GM15510 (cell line): ENCODE measurements around the gene TTC39B.

Experiments used
- POLR2A ChIP-seq: IDR thresholded peaks from 3 replicates; pipeline ENCODE4 v1.6.1; 2011; ENCODE audit warnings: borderline replicate concordance; ENCODE audit not compliant: insufficient read length; ENCODE audit errors: extremely low read depth

TTC39B gene

DNA sequence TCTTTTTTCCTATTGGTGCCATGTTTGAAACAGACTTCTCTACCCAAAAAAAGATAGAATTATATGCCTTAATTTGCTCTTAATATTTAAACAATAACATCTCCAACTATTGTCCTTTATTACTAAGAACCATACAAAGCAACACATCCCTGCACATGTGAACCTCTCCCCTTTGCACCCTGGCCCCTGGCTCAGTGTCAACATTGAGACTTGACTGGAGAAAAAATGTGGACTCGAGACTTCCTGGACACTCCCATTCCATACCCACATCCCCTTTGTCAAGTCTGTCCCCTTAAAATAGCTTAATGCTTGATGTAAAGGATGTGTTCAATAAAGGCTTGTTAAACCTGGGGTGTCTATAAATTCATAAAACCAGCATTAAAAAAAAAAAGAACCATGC lies 53.2 kb downstream of the TTC39B start:
- TF ChIP-seq POLR2A: no peak

DNA sequence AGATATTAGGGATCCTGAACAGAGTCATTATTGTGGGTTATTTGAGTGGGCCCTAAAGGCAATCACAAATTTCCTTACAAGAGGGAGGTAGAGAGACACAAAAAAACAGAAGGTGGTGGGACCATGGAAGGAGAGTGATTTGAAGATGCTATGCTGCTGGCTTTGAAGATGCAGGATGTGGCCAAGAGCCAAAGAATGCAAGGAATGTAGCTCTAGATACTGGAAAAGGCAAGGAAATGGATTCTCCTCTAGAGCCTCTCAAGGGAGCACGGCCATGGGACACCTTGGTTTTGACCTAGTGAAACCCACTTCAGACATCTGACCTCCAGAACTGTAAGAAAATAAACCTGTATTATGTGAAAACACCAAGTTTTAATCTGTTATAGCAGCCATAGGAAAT lies 53.8 kb downstream of the TTC39B start:
- no peak for TF ChIP-seq POLR2A

DNA sequence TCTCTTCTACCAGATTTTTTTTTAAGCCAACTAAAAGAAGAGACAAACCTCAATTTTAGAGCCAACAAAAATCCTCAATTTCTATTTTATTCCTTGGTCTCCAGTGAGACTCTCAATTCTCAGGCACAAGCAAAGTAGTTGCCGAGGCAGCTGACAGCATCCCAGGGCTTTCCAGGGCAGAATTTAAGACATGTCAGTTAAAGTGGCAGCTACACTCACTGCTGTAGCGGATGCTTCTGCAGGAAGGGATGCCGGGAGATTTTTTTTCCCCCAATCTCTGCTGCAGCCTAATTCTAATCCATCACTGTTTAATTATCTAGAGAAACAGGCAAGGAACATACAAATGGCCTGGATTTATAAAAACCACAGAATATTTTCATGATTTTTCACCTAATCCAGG lies 57.0 kb downstream of the TTC39B start:
- no peak for TF ChIP-seq POLR2A

DNA sequence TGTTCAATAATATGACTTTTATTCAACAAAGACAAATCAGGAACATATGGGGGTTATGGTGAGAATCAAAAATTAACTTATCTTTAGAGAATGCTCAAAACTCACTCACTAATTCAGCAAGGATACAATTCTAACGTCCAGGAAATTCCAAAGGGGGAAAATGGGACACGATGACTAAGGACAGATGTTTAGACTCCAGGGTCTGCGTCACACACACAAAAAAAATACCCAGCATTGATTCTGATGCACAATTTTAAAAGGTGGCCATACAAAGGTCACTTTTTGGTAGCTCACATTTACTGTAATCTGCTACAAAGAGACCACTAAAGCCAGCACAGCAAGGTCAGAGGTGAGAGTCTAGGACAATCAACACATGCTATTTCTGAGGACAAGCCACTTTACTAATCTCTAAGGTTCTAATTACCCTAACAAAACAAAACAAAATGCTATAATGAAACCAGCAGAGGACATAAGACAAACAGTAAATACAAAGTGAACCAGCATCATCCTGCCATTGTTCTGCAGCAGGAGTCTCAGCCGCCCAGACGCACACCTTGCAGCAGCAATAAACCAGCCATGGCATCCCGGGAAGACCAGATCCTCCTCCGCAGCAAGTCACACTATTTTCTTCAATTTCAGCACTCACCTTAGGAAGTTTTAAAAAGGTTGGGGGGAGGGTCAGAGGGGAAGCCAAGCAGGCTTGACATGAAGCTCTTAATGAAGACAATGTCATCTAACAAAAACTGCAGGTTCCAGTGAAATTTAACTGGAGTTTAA lies 57.8 kb downstream of the TTC39B start:
- no peak for TF ChIP-seq POLR2A

DNA sequence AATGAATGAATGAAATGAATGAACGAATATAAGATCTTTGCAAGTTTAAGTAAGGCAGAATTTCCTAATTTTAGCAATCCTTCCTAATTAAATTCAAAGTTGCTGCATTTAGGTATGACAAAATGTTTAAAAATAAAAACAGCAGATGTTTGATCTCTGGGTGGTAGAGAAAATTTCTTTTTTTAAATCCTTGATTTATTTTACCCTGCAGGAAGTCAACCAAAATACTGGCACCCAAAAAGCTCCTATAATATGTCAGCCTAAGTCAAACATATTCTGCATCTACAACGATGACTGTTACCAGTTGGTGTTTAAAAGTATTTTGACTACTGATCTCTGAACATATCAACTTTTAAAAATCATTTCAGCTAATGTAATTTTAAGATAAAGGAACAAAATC lies 58.4 kb downstream of the TTC39B start:
- no peak for TF ChIP-seq POLR2A

DNA sequence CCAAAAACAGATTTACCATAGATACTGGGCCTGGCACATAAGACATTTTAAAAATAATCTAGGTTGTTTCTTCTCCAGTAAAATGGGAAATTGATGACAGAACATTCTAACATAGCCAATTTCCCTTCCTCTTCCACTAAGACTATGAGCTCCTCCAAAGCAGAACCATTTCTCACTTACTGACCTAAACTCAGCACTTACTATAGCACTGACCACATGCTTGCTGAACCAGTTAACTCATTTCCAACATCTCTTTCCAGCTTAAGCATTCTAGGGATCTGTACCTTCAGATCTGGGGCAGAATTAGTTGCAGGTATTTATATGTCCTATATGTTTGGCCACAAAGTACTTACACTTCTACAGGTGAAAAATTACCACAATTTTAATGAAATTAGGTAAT lies 58.9 kb downstream of the TTC39B start:
- TF ChIP-seq POLR2A: no peak

GRCh38 chr9:15246708-15247107 lies 60.3 kb downstream of the TTC39B start:
- no peak for TF ChIP-seq POLR2A

DNA sequence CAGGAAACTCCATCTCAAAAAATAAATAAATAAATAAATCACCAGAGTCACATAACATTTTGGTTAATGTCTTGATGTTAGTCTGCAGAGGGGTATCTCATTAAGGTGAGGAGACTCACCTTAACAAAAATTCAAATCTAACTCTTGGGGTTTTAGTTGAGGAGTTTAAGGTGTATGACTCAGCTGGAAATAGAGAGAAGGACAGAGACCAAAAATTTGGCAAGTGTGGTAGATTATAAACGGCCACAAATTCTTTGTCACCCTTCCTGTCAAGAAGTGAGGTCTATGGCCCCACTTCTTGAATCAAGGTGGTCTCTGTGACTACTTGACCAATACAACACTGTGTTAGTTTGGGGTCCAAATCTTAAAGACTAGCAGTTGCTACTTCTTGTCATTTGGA lies 60.8 kb downstream of the TTC39B start:
- TF ChIP-seq POLR2A: no peak

GRCh38 chr9:15244001-15244441 lies 63.0 kb downstream of the TTC39B start:
- no peak for TF ChIP-seq POLR2A

- TF ChIP-seq POLR2A: no peak
These were observed 63.9 kb downstream of the TTC39B start for GRCh38 chr9:15243081-15243480.

DNA sequence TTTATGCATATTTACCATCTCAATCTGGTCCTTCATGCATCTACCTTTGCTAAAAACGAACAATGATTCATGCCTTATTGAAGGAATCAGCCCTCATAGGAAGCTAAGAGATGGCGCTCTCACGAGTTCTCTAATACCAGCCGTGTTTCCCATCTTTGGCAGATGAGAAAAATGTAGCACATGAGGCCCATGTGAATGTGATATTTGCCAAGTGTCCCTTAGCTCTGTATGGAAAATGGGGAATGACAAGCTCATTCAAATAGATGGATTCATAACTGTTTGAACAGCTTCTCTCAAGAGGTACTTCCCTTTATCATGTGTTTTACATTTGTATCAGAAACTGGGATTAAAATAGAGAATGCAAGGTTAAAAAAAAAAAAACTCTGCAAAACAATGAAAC lies 66.1 kb downstream of the TTC39B start:
- TF ChIP-seq POLR2A: no peak

GRCh38 chr9:15239816-15240215 lies 67.2 kb downstream of the TTC39B start:
- no peak for TF ChIP-seq POLR2A

DNA sequence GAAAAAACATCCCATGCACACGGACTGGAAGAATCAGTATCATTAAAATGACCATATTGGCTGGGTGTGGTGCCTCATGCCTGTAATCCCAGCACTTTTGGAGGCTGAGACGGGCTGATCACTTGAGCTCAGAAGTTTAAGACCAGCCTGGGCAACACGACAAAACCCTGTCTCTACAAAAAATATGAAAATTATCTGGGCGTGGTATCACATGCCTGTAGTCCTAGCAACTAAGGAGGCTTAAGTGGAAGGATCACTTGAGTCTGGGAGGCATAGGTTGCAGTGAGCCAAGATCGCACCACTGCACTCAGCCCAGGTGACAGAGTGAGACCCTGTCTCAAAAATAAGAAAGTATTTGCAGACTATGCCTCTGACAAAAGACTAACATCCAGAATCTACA lies 68.4 kb downstream of the TTC39B start:
- no peak for TF ChIP-seq POLR2A

DNA sequence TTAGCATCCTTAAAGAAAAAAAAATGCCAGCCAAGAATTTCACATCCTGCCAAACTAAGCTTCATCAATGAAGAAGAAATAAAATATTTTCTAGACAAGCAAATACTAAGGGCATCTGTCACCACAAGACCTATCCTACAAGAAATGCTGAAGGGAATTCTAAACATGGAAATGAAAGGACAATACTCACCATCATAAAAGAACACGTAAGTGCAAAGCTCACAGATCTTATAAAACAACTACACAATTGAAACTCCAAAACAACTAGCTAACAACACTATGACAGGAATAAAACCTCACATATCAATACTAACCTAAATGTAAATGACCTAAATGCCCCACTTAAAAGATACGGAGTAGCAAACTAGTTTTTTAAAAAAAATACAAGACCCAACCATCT lies 71.4 kb downstream of the TTC39B start:
- TF ChIP-seq POLR2A: no peak

DNA sequence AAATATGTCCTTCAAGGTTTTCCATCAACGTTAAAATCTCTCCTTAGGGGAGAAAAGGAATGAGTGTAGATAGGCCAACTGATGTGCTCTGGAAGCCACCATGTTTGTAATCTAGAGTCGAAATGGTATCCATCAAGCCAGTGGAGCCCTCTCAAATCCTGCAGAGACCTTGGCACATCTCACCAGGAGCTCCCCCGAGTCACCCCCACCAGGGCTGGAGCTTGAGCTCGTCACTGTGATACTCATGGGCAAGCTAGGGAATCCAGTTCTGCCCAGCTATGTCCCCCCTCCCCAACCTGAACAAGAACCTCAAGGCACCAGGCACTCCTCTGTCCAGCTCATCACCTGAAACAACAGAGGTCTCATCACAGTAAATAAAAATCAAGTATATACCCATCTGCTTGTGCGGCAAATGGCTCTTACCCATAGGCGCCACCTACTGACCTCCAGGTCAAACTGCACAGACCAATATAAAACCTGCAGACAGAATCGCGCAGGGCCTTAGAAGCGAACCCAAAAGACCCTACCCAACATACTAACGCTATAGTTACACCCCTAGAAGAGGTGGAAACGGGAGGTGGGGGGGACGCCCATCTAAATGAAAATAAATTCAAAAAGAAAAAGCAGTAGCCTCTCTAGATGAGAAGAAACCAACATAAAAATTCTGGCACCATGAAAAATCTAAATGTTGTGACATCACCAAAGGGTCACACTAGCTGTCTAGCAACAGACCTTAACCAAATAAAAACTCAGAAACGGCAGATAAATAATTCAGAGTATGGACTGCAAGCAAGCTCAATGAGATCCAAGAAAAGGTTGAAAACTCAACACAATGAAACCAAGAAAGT lies 75.0 kb downstream of the TTC39B start:
- TF ChIP-seq POLR2A: no peak

DNA sequence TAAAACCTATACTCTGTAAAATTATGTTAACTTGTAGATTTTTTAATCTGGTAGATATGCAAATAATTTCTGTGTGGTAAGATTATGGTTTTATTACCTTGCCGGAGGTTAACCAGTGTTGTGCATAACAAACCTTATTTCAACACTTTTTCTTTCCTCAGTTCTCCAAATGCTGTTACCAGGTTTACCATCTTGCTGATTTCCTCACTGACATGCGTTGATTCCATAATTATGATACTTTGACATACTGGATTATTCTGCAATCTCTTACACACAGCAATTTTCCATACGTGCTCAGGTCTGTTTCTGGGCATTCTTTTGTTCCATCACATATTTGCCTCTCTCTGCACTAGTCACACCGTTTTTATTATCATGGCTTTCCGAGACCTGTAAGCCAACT lies 77.6 kb downstream of the TTC39B start:
- TF ChIP-seq POLR2A: no peak
